Calu3 (cell line): ENCODE measurements around the gene MBD3L5. TPM values are rescaled to one million over a fixed set of nuclear protein-coding genes. Genes with fewer than 3 reads are reported as not detected.
"Not testable (repeated sequence)": the region's sequence is repeated elsewhere in the genome, so short reads cannot be mapped to it uniquely, and the experiment has no call there.

Experiments
- Bru-seq: library from RNA; stranded (reverse); fragments of 400-500 nt; gene quantifications from one replicate; lab custom pipeline; 2021; lab: Mats Ljungman, UMichigan
- BruChase-seq, 2 experiments: library from RNA; stranded (reverse); fragments of 400-500 nt; gene quantifications; one replicate each; lab custom pipeline; 2021; lab: Mats Ljungman, UMichigan
- BruUV-seq: library from RNA; stranded (reverse); fragments of 400-500 nt; replicated peaks from 2 replicates; lab custom pipeline; 2021; lab: Mats Ljungman, UMichigan
- CTCF ChIA-PET: fragments of 300-600 bp; sonication (Branson Sonifier 250); formaldehyde crosslinking; loops from one replicate; lab custom pipeline; 2022; ENCODE audit warnings: antibody characterized with exemption; lab: Charles Lee
- DNase-seq: peaks from one replicate; pipeline ENCODE4 v3.0.0; 2022
- H3K27ac Mint-ChIP-seq: one replicate; pipeline ENCODE4 v1.8.0; 2022; ENCODE audit warnings: mixed read lengths; ENCODE audit not compliant: unreplicated experiment
- H3K27me3 Mint-ChIP-seq: one replicate; pipeline ENCODE4 v1.8.0; 2022; ENCODE audit warnings: mixed read lengths; ENCODE audit not compliant: unreplicated experiment
- H3K36me3 Mint-ChIP-seq: one replicate; pipeline ENCODE4 v1.8.0; 2022; ENCODE audit warnings: mild to moderate bottlenecking, moderate library complexity, mixed read lengths; ENCODE audit not compliant: insufficient read depth, unreplicated experiment
- H3K4me1 Mint-ChIP-seq: one replicate; pipeline ENCODE4 v1.8.0; 2022; ENCODE audit warnings: mild to moderate bottlenecking, low read depth, mixed read lengths; ENCODE audit not compliant: unreplicated experiment
- H3K4me3 Mint-ChIP-seq: one replicate; pipeline ENCODE4 v1.8.0; 2022; ENCODE audit warnings: mild to moderate bottlenecking, low read depth, moderate library complexity, mixed read lengths; ENCODE audit not compliant: unreplicated experiment
- H3K9me3 Mint-ChIP-seq: one replicate; pipeline ENCODE4 v1.8.0; 2022; ENCODE audit warnings: low read depth, mixed read lengths; ENCODE audit not compliant: unreplicated experiment
- intact Hi-C: fragments of 100-400 bp; cut with micrococcal nuclease; formaldehyde crosslinking; loops from one replicate; pipeline ENCODE4 v1.10.0; 2022; ENCODE audit not compliant: unreplicated experiment
- long read RNA-seq: library from polyadenylated mRNA; stranded (forward); transcript quantifications from one replicate; pipeline ENCODE4 v2.0.0, GENCODE V29; 2022
- total RNA-seq: library from RNA; stranded (reverse); gene quantifications from 2 replicates; pipeline ENCODE4 v1.2.3, GENCODE V29; 2022
- TF ChIP-seq, protein P1 (sequence below): fragments of 200-600 bp; IDR thresholded peaks from one replicate; pipeline ENCODE4 v1.8.0; 2022; ENCODE audit warnings: antibody characterized with exemption; ENCODE audit not compliant: unreplicated experiment

MBD3L5 gene
- total RNA-seq = not detected in 2 replicates
- not detected for Bru-seq, nascent RNA
- not detected for BruChase-seq, experiment 1, labeled RNA remaining after a 6-hour chase
- not detected for BruChase-seq, experiment 2, labeled RNA remaining after a 2-hour chase
- long read RNA-seq = 0 reads

DNA sequence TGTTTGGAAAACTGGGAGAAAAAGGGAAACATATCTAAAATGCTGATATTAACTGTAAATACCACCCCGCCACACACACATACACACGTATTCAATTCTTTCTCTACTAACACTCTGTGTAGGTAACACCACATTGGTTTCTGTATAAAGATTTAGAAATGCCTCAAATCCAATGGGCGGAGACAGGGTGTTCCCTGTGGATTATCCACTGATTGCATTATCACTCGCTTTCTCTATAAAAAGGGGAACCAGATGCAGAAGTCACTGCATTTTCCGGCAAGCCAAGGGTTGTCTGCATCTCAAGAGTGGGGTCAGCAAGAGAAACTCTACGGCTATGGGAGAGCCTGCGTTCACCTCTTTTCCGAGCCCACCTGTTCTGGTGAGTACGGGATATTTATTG lies at the start of gene MBD3L5:
TSS of gene MBD3L5 (plus strand) at position 301 of the 400 bp plus-strand sequence. CDS start at position 335, 34 bp downstream.
- intact Hi-C loops, DNase-seq, H3K4me1 Mint-ChIP-seq, BruUV-seq, H3K4me3 Mint-ChIP-seq, H3K27me3 Mint-ChIP-seq, H3K9me3 Mint-ChIP-seq, H3K27ac Mint-ChIP-seq, H3K36me3 Mint-ChIP-seq, CTCF ChIA-PET: not testable (repeated sequence)

- H3K9me3 Mint-ChIP-seq = peaks cover 7% of the 10 kb centered on the region
- no peaks in the 10 kb centered on the region for H3K4me1 Mint-ChIP-seq
- H3K4me3 Mint-ChIP-seq = no peak overlapping the region
- no TSS peak for BruUV-seq
- H3K27me3 Mint-ChIP-seq = peaks cover 20% of the 10 kb centered on the region
- intact Hi-C loops = no loop called here
- no peak for DNase-seq
- TF ChIP-seq, protein P1, sequence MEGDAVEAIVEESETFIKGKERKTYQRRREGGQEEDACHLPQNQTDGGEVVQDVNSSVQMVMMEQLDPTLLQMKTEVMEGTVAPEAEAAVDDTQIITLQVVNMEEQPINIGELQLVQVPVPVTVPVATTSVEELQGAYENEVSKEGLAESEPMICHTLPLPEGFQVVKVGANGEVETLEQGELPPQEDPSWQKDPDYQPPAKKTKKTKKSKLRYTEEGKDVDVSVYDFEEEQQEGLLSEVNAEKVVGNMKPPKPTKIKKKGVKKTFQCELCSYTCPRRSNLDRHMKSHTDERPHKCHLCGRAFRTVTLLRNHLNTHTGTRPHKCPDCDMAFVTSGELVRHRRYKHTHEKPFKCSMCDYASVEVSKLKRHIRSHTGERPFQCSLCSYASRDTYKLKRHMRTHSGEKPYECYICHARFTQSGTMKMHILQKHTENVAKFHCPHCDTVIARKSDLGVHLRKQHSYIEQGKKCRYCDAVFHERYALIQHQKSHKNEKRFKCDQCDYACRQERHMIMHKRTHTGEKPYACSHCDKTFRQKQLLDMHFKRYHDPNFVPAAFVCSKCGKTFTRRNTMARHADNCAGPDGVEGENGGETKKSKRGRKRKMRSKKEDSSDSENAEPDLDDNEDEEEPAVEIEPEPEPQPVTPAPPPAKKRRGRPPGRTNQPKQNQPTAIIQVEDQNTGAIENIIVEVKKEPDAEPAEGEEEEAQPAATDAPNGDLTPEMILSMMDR = no peak
- CTCF ChIA-PET = no interaction called here
- H3K27ac Mint-ChIP-seq = no peak overlapping the region
- no peaks in the 10 kb centered on the region for H3K36me3 Mint-ChIP-seq
Observed at GRCh38 chr19:6983448-6983847, 46.9 kb upstream of the MBD3L5 start.

DNA sequence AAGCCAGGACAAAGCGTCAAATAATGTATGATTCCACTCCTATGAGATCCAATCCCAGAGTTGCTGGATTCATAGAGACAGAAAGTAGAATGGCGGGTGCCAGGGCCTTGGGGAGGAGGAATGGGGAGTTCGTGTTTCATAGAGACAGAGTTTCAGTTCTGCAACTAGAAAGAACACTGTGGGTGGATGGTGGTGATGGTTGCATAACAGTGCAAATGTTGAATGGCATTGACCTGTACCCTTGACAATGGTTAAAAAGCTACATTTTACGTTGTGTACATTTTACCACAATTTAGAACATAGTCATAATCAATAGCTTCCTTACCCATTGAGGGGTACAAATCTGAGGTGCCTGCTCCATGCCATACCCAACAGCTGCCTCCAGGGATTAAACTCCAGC lies 42.5 kb upstream of the MBD3L5 start:
- H3K4me3 Mint-ChIP-seq = no peak overlapping the region
- TF ChIP-seq, protein P1 = no peak
- CTCF ChIA-PET = no interaction called here
- BruUV-seq = no TSS peak
- intact Hi-C loops = no loop called here
- H3K9me3 Mint-ChIP-seq = peaks cover 7% of the 10 kb centered on the region
- no peak overlapping the region for H3K27ac Mint-ChIP-seq
- H3K36me3 Mint-ChIP-seq = no peaks in the 10 kb centered on the region
- no peak for DNase-seq
- H3K27me3 Mint-ChIP-seq = peaks cover 34% of the 10 kb centered on the region
- no peaks in the 10 kb centered on the region for H3K4me1 Mint-ChIP-seq

DNA sequence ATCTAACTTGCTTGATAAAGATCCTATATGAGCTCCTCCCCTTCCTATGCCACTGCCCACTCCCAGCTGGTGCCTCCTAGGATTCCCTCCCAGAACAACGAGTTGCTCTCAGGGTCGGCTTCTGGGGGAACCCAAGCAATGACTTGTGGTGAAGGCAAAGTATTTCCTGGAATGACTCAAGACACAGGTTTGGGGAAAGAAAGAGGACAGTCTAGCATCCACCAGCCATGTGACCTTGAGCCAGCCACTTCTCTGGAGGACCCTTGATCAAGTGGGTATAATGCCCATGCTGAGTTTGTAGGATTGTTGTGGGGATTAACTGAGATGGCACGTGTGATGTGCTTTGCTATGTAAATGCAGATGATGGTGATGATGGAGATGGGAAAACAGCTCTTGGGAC lies 42.1 kb upstream of the MBD3L5 start:
- Mint-ChIP-seq H3K36me3 (no peaks in the 10 kb centered on the region), H3K27ac (no peak overlapping the region), H3K4me3 (no peak overlapping the region), H3K9me3 (peaks cover 4% of the 10 kb centered on the region), H3K4me1 (no peaks in the 10 kb centered on the region), H3K27me3 (peaks cover 30% of the 10 kb centered on the region)
- TF ChIP-seq, protein P1 = no peak
- no peak for DNase-seq
- CTCF ChIA-PET = no interaction called here
- BruUV-seq = no TSS peak
- intact Hi-C loops = no loop called here

- peaks cover 31% of the 10 kb centered on the region for H3K27me3 Mint-ChIP-seq
- TF ChIP-seq, protein P1 = no peak
- H3K36me3 Mint-ChIP-seq = no peaks in the 10 kb centered on the region
- no peak for DNase-seq
- BruUV-seq = no TSS peak
- H3K9me3 Mint-ChIP-seq = peaks cover 8% of the 10 kb centered on the region
- no peak overlapping the region for H3K27ac Mint-ChIP-seq
- H3K4me1 Mint-ChIP-seq = no peaks in the 10 kb centered on the region
- intact Hi-C loops = no loop called here
- CTCF ChIA-PET = no interaction called here
- H3K4me3 Mint-ChIP-seq = no peak overlapping the region
Observed at GRCh38 chr19:6995054-6995453, 35.3 kb upstream of the MBD3L5 start.
